ENCODE measurements around the gene EIF4E.

DNA sequence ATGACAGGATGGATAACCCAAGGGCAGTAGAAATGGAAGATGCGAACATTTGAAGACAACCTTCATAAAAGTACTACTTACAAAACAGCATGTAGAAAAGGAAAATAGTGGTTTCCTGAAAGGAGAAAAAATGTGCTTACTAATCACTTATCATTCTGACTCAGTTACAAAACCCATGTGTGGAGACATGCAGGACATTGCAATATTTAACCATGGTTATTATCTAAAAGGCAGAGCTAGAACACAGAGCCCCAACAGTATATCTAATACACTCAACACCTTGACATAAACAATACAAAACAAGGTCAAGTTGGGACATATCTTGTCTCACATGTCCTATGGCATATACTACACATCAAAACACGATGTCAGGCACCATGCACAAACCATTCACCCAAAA lies 55.9 kb downstream of the EIF4E start:
- TF ChIP-seq, protein P1, sequence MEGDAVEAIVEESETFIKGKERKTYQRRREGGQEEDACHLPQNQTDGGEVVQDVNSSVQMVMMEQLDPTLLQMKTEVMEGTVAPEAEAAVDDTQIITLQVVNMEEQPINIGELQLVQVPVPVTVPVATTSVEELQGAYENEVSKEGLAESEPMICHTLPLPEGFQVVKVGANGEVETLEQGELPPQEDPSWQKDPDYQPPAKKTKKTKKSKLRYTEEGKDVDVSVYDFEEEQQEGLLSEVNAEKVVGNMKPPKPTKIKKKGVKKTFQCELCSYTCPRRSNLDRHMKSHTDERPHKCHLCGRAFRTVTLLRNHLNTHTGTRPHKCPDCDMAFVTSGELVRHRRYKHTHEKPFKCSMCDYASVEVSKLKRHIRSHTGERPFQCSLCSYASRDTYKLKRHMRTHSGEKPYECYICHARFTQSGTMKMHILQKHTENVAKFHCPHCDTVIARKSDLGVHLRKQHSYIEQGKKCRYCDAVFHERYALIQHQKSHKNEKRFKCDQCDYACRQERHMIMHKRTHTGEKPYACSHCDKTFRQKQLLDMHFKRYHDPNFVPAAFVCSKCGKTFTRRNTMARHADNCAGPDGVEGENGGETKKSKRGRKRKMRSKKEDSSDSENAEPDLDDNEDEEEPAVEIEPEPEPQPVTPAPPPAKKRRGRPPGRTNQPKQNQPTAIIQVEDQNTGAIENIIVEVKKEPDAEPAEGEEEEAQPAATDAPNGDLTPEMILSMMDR (IDR thresholded peaks at IDR 0.05 in 4 of 5, conservative IDR thresholded peaks at IDR 0.05 in 1 of 5), result no peak
- TF ChIP-seq POLR2A (IDR thresholded peaks at IDR 0.05), result no peak

All from gastrocnemius medialis (tissue), 4 donors.